H1 (cell line): ENCODE data around the gene SEH1L. TPM values are rescaled to one million over a fixed set of nuclear protein-coding genes. Genes with fewer than 3 reads are reported as not detected.

Experiments
- CTCF ChIA-PET: fragments of 300-600 bp; sonication (Branson Sonifier 250); formaldehyde crosslinking; loops from one replicate; lab custom pipeline; 2021; ENCODE audit not compliant: partially characterized antibody; lab: Charles Lee
- POLR2A ChIA-PET: fragments of 300-600 bp; sonication (Branson Sonifier 250); formaldehyde crosslinking; loops from one replicate; lab custom pipeline; 2021; ENCODE audit warnings: inconsistent platforms; ENCODE audit not compliant: partially characterized antibody; lab: Charles Lee
- DNase-seq, 2 experiments: peaks; one replicate each; pipeline versions ENCODE4 v3.0.0 to v3.0.0-alpha.2; 2010 to 2022; ENCODE audit warnings: low spot score in 2 of 2, low read depth in 1 of 2, mixed read lengths in 1 of 2
- FAIRE-seq: peaks from 2 replicates; lab custom pipeline; 2011; peaks lifted over from hg19 to GRCh38; lab: Jason Lieb, UNC
- H2AFZ ChIP-seq: 2 replicates; pipeline ENCODE4 v1.8.1; 2012; ENCODE audit warnings: low read length, inconsistent platforms
- H2AK5ac ChIP-seq: 2 replicates; pipeline ENCODE4 v1.6.1; 2013; ENCODE audit warnings: low read depth, low read length
- H2BK120ac ChIP-seq: replicated peaks from 2 replicates; pipeline ENCODE3; 2013; ENCODE audit warnings: low read depth, low read length, inconsistent platforms
- H2BK12ac ChIP-seq: 2 replicates; pipeline ENCODE4 v1.6.1; 2013; ENCODE audit warnings: low read depth, low read length
- H2BK15ac ChIP-seq: 2 replicates; pipeline ENCODE4 v1.6.1; 2013; ENCODE audit warnings: low read length
- H2BK20ac ChIP-seq: 2 replicates; pipeline ENCODE4 v1.6.1; 2013; ENCODE audit warnings: low read length
- H2BK5ac ChIP-seq: 2 replicates; pipeline ENCODE4 v1.6.1; 2013; ENCODE audit warnings: low read depth, low read length
- H3K14ac ChIP-seq: 2 replicates; pipeline ENCODE4 v1.6.1; 2013; ENCODE audit warnings: inconsistent platforms; ENCODE audit not compliant: insufficient read length
- H3K18ac ChIP-seq: 2 replicates; pipeline ENCODE4 v1.6.1; 2013; ENCODE audit warnings: low read length; ENCODE audit errors: extremely low read depth
- H3K23ac ChIP-seq: 2 replicates; pipeline ENCODE4 v1.6.1; 2013; ENCODE audit warnings: inconsistent platforms; ENCODE audit not compliant: insufficient read length
- H3K23me2 ChIP-seq: 2 replicates; pipeline ENCODE4 v1.6.1; 2013; ENCODE audit warnings: low read depth, low read length
- H3K27ac ChIP-seq: 2 replicates; pipeline ENCODE4 v1.6.1; 2011; ENCODE audit warnings: low read depth, low read length, inconsistent platforms
- H3K27me3 ChIP-seq, 4 experiments: replicated peaks in 1 of 4; 1 replicate in 1 of 4; 2 replicates in 3 of 4; pipeline versions ENCODE4 v1.6.1 to v1.8.1; 2011 to 2013; ENCODE audit warnings: low read length in 3 of 4, mild to moderate bottlenecking in 3 of 4, inconsistent platforms in 2 of 4, mixed read lengths in 2 of 4, moderate library complexity in 1 of 4; ENCODE audit not compliant: control insufficient read depth in 3 of 4, insufficient read depth in 3 of 4; ENCODE audit errors: extremely low read depth in 1 of 4
- H3K36me3 ChIP-seq, 4 experiments: 2 replicates each; pipeline versions ENCODE4 v1.6.1 to v1.8.1; 2011 to 2013; ENCODE audit warnings: mild to moderate bottlenecking in 4 of 4, low read length in 3 of 4, moderate library complexity in 2 of 4, control low read depth in 1 of 4, inconsistent platforms in 1 of 4; ENCODE audit not compliant: insufficient read depth in 4 of 4, control insufficient read depth in 2 of 4
- H3K4ac ChIP-seq: replicated peaks from 2 replicates; pipeline ENCODE3; 2013; ENCODE audit warnings: low read length, low read depth, mixed read lengths, inconsistent platforms; ENCODE audit not compliant: insufficient read length
- H3K4me1 ChIP-seq, 4 experiments: replicated peaks in 1 of 4; 1 replicate in 1 of 4; 2 replicates in 3 of 4; pipeline versions ENCODE4 v1.6.1 to v1.8.1; 2011 to 2013; ENCODE audit warnings: low read length in 3 of 4, inconsistent platforms in 2 of 4, mixed read lengths in 1 of 4; ENCODE audit not compliant: insufficient read depth in 4 of 4, control insufficient read depth in 3 of 4
- H3K4me2 ChIP-seq, 2 experiments: 2 replicates each; pipeline versions ENCODE4 v1.6.1 to v1.8.1; 2011 to 2013; ENCODE audit warnings: low read depth in 2 of 2, low read length in 2 of 2, control low read depth in 1 of 2, inconsistent platforms in 1 of 2, mild to moderate bottlenecking in 1 of 2; ENCODE audit not compliant: insufficient read depth in 1 of 2
- H3K4me3 ChIP-seq, 4 experiments: fragments of 200-600, 300-600 bp in 1 of 4; sonication (generic), shearing (Covaris generic), sonication (Bioruptor Twin) in 1 of 4; 2 replicates each; pipeline versions ENCODE4 v1.5.1 to v1.8.1; 2011 to 2016; ENCODE audit warnings: low read length in 4 of 4, low read depth in 3 of 4, control low read depth in 2 of 4, inconsistent platforms in 2 of 4, mild to moderate bottlenecking in 2 of 4, mixed read lengths in 1 of 4, moderate library complexity in 1 of 4; ENCODE audit not compliant: insufficient read depth in 2 of 4; ENCODE audit errors: extremely low read depth in 1 of 4
- H3K56ac ChIP-seq: replicated peaks from 2 replicates; pipeline ENCODE3; 2013; ENCODE audit warnings: low read depth, mild to moderate bottlenecking, mixed read lengths, low read length, inconsistent platforms; ENCODE audit not compliant: insufficient read length
- H3K79me1 ChIP-seq: 2 replicates; pipeline ENCODE4 v1.6.1; 2013; ENCODE audit warnings: low read depth, low read length, control low read depth
- H3K79me2 ChIP-seq, 2 experiments: 2 replicates each; pipeline versions ENCODE4 v1.6.1 to v1.8.1; 2012 to 2013; ENCODE audit warnings: low read length in 2 of 2, mild to moderate bottlenecking in 2 of 2, inconsistent platforms in 1 of 2; ENCODE audit not compliant: insufficient read depth in 2 of 2, control insufficient read depth in 1 of 2
- H3K9ac ChIP-seq, 4 experiments: replicated peaks in 1 of 4; 1 replicate in 1 of 4; 2 replicates in 3 of 4; pipeline versions ENCODE4 v1.6.1 to v1.8.1; 2011 to 2013; ENCODE audit warnings: low read depth in 3 of 4, low read length in 3 of 4, control low read depth in 2 of 4, mild to moderate bottlenecking in 2 of 4, moderate library complexity in 2 of 4, inconsistent platforms in 1 of 4; ENCODE audit errors: extremely low read depth in 1 of 4
- H3K9me3 ChIP-seq, 2 experiments: 2 replicates each; pipeline versions ENCODE4 v1.6.1 to v1.8.1; 2012 to 2013; ENCODE audit warnings: mild to moderate bottlenecking in 2 of 2, moderate library complexity in 2 of 2, control low read depth in 1 of 2, inconsistent platforms in 1 of 2, low read depth in 1 of 2, low read length in 1 of 2, mixed read lengths in 1 of 2; ENCODE audit not compliant: insufficient read depth in 2 of 2
- H4K20me1 ChIP-seq, 2 experiments: replicated peaks in 1 of 2; 2 replicates each; pipeline versions ENCODE3 to v1.8.1; 2011 to 2013; ENCODE audit warnings: inconsistent platforms in 2 of 2, low read length in 2 of 2, mild to moderate bottlenecking in 1 of 2; ENCODE audit not compliant: insufficient read depth in 2 of 2, control insufficient read depth in 1 of 2
- H4K5ac ChIP-seq: 2 replicates; pipeline ENCODE4 v1.6.1; 2013; ENCODE audit warnings: low read length, low read depth, mixed read lengths, inconsistent platforms; ENCODE audit not compliant: insufficient read length
- H4K8ac ChIP-seq: 2 replicates; pipeline ENCODE4 v1.8.0; 2013; ENCODE audit warnings: mild to moderate bottlenecking, moderate library complexity, low read length, inconsistent platforms; ENCODE audit not compliant: insufficient read depth; ENCODE audit errors: extremely low read depth
- H4K91ac ChIP-seq: replicated peaks from 2 replicates; pipeline ENCODE3; 2013; ENCODE audit warnings: low read length, mixed read lengths, inconsistent platforms; ENCODE audit not compliant: insufficient read length
- CREB1 ChIP-seq: IDR thresholded peaks from 2 replicates; pipeline ENCODE4 v1.6.1; 2012; ENCODE audit warnings: inconsistent platforms
- EGR1 ChIP-seq: IDR thresholded peaks from 2 replicates; pipeline ENCODE4 v1.6.1; 2011; ENCODE audit warnings: low read depth, low read length, borderline replicate concordance
- WGBS, 2 experiments: shearing (Covaris generic) in 1 of 2; methylation state at CpG; one replicate each; pipeline versions ENCODE4 v1.1.6 to v1.1.7; 2013 to 2015; ENCODE audit warnings: low lambda C conversion rate in 2 of 2, mixed read lengths in 2 of 2, inconsistent platforms in 1 of 2, low coverage in 1 of 2, missing lambda C conversion rate in 1 of 2; ENCODE audit not compliant: insufficient replicate concordance in 2 of 2, insufficient coverage in 1 of 2, insufficient read length in 1 of 2; ENCODE audit errors: extremely low coverage in 1 of 2, missing lambda C conversion rate in 1 of 2; 5-methylcytosine and 5-hydroxymethylcytosine counted together
- polyA plus RNA-seq, 7 experiments: library from polyadenylated mRNA; depleted of rRNA in 3 of 7; stranded (reverse) in 5 of 7; unstranded in 2 of 7; fragments of >200 nt in 5 of 7; fragments of 200-250 nt in 2 of 7; gene quantifications; 1 replicate in 5 of 7; 2 replicates in 1 of 7; 4 replicates in 1 of 7; pipeline versions ENCODE4 v1.2.1 to v1.2.3, GENCODE V29; 2011 to 2013; ENCODE audit warnings: missing spikeins in 2 of 7, mixed read lengths in 2 of 7
- total RNA-seq: library from RNA; stranded (reverse); fragmentation: NEBNext Ultra II Directional; extraction: Animal tissue kit (Norgen Biotek cat#: 25700); gene quantifications from 2 replicates; pipeline ENCODE4 v1.2.1, GENCODE V29; 2021
- TF ChIP-seq, protein P1 (sequence below): IDR thresholded peaks from 2 replicates; pipeline ENCODE4 v1.6.1; 2011; ENCODE audit warnings: low read depth, mild to moderate bottlenecking, low read length; ENCODE audit not compliant: insufficient read depth
- TF ChIP-seq, protein P2 (sequence below): IDR thresholded peaks from 2 replicates; pipeline ENCODE4 v1.6.1; 2012; ENCODE audit warnings: inconsistent platforms

The SEH1L gene
- total and polyA plus RNA-seq, 2 of the 8 experiments (the other 6 are each of a cell fraction or from before 2014, with no cell fraction given): 41.7 to 96.7 TPM

DNA sequence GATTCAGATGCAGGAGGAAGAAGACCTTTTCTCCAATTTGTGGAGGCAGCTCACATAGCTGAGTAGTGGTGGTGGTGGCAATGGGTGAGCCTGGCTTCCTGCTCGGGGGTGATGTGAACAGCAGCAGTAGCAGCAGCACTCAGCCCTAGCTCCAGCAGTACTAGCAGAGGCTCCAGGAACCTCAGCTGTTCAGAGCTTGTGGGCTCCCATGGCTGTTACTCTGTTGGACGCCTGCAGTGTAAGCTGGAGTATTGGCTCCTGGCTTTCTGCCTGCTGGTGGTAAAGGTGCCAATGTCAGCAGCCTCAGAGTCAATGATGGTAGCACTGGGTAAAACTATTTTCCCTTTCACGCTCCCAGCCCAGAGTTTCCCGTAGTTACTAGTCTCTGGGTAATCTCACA lies 3.1 kb upstream of the SEH1L start:
- no peaks in the 10 kb centered on the region for H4K20me1 ChIP-seq
- no peak overlapping the region for H2BK120ac ChIP-seq
- H3K4me3 ChIP-seq: no peak overlapping the region
- FAIRE-seq (no peak), DNase-seq (no peak)
- H3K9me3 ChIP-seq: peaks cover 0 to 3% of the 10 kb centered on the region in 2 experiments; a peak in 1 of 4 replicates
- H3K14ac ChIP-seq: no peak overlapping the region
- no peak overlapping the region for H3K56ac ChIP-seq
- no peak overlapping the region for H3K18ac ChIP-seq
- H2BK12ac ChIP-seq: no peak overlapping the region
- H4K5ac ChIP-seq: no peak overlapping the region
- H3K79me1 ChIP-seq: no peaks in the 10 kb centered on the region
- no peak overlapping the region for H4K8ac ChIP-seq
- no peak overlapping the region for H3K23ac ChIP-seq
- no peak overlapping the region for H3K4me2 ChIP-seq
- no peak overlapping the region for H3K9ac ChIP-seq
- H3K27me3 ChIP-seq: no peaks in the 10 kb centered on the region
- no peak overlapping the region for H4K91ac ChIP-seq
- POLR2A ChIA-PET: interaction anchor here (1.0 kb wide), 1 partner anchor 61 kb away, joined by 3 read pairs; the partner anchor contains the start of gene PTPN2
- H3K79me2 ChIP-seq: peaks cover 2 to 7% of the 10 kb centered on the region in 2 experiments; a peak in 3 of 4 replicates
- no peak overlapping the region for H3K4ac ChIP-seq
- H2AFZ ChIP-seq: no peak overlapping the region
- peaks cover 7% of the 10 kb centered on the region for H3K23me2 ChIP-seq
- H2BK15ac ChIP-seq: no peak overlapping the region
- no peak overlapping the region for H3K27ac ChIP-seq
- H3K4me1 ChIP-seq: peaks cover 0 to 3% (median 2%) of the 10 kb centered on the region in 4 experiments; a peak in 2 of 7 replicates
- CTCF ChIA-PET: interaction anchor here (0.6 to 2.9 kb wide), 6 partner anchors 8 to 217 kb away, joined by 3 to 16 read pairs (median 4); no protein-coding TSS in a partner anchor
- WGBS, 2 experiments: 94% methylated on average over 4 of the region's 4 CpGs; no CpG with 5 or more reads in 1 of the 2 experiments
- no peak overlapping the region for H2BK20ac ChIP-seq
- no peak overlapping the region for H2BK5ac ChIP-seq
- no peak overlapping the region for H2AK5ac ChIP-seq
- no peaks in the 10 kb centered on the region; a peak in 1 of 8 replicates for H3K36me3 ChIP-seq
- no peak for TF ChIP-seq EGR1
- TF ChIP-seq, protein P1, sequence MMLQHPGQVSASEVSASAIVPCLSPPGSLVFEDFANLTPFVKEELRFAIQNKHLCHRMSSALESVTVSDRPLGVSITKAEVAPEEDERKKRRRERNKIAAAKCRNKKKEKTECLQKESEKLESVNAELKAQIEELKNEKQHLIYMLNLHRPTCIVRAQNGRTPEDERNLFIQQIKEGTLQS: no peak
- no peak for TF ChIP-seq CREB1
- TF ChIP-seq, protein P2, sequence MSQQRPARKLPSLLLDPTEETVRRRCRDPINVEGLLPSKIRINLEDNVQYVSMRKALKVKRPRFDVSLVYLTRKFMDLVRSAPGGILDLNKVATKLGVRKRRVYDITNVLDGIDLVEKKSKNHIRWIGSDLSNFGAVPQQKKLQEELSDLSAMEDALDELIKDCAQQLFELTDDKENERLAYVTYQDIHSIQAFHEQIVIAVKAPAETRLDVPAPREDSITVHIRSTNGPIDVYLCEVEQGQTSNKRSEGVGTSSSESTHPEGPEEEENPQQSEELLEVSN: no peak
